NCI-H510A treated with DMSO at 0.1 percent for 48 hours (cell line): ENCODE data around the gene ADAMTS15.

Experiments
- DNase-seq: peaks from one replicate; lab custom pipeline; 2025; lab: John Stamatoyannopoulos, UW

The ADAMTS15 gene, protein sequence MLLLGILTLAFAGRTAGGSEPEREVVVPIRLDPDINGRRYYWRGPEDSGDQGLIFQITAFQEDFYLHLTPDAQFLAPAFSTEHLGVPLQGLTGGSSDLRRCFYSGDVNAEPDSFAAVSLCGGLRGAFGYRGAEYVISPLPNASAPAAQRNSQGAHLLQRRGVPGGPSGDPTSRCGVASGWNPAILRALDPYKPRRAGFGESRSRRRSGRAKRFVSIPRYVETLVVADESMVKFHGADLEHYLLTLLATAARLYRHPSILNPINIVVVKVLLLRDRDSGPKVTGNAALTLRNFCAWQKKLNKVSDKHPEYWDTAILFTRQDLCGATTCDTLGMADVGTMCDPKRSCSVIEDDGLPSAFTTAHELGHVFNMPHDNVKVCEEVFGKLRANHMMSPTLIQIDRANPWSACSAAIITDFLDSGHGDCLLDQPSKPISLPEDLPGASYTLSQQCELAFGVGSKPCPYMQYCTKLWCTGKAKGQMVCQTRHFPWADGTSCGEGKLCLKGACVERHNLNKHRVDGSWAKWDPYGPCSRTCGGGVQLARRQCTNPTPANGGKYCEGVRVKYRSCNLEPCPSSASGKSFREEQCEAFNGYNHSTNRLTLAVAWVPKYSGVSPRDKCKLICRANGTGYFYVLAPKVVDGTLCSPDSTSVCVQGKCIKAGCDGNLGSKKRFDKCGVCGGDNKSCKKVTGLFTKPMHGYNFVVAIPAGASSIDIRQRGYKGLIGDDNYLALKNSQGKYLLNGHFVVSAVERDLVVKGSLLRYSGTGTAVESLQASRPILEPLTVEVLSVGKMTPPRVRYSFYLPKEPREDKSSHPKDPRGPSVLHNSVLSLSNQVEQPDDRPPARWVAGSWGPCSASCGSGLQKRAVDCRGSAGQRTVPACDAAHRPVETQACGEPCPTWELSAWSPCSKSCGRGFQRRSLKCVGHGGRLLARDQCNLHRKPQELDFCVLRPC

DNA sequence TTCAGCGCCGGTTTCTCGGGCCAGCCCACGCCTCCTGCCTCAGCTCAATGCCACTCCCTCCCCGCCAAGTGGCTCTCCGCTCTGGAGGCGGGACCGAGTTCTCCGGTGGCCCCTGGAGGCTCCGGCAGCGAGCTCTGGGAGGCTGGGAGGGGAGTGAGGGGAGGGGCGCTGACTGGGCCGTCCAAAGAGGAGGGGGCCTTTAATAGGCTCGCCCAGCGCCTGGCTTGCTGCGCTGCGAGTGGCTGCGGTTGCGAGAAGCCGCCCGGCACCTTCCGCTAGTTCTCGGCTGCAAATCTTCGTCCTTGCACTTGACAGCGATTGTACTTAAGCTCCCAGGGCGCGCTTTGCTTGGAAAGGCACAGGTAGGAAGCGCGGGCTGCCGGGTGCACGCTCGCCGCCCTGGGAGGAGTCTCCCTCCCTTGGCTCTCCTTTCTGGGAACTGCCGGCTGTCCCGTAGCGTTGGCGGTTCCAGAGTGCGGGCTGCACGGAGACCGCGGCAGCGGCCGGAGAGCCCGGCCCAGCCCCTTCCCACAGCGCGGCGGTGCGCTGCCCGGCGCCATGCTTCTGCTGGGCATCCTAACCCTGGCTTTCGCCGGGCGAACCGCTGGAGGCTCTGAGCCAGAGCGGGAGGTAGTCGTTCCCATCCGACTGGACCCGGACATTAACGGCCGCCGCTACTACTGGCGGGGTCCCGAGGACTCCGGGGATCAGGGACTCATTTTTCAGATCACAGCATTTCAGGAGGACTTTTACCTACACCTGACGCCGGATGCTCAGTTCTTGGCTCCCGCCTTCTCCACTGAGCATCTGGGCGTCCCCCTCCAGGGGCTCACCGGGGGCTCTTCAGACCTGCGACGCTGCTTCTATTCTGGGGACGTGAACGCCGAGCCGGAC lies at the start of gene ADAMTS15:
Gene ADAMTS15, plus strand, starts transcription at position 230 of the 894 bp plus-strand sequence. Its CDS starts 329 bp downstream, at position 559.
- no peak for DNase-seq

DNA sequence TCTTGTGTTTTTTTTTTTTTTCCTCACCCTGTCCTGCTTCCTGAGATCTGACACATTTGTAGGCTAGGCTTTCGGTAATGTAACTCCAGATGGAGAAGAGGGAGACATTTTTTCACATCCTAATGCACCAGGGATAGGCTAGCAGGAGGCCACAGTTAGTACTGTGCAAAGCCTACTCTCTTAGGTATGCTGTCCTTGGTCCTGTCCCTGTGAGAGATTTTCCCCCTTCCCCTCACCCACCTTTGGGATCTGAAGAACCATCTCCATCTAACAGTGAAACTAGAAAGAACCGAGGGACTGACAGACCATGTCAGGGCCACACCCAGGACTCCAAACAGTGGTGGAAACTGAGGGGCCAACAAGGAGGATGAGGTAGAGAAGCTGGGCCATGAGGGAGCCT lies 49.2 kb upstream of the ADAMTS15 start:
- DNase-seq = no peak

- no peak for DNase-seq
Measured at GRCh38 chr11:130400781-130401483, 47.5 kb upstream of the ADAMTS15 start.

- no peak for DNase-seq
Measured at GRCh38 chr11:130402570-130402969, 45.9 kb upstream of the ADAMTS15 start.

DNA sequence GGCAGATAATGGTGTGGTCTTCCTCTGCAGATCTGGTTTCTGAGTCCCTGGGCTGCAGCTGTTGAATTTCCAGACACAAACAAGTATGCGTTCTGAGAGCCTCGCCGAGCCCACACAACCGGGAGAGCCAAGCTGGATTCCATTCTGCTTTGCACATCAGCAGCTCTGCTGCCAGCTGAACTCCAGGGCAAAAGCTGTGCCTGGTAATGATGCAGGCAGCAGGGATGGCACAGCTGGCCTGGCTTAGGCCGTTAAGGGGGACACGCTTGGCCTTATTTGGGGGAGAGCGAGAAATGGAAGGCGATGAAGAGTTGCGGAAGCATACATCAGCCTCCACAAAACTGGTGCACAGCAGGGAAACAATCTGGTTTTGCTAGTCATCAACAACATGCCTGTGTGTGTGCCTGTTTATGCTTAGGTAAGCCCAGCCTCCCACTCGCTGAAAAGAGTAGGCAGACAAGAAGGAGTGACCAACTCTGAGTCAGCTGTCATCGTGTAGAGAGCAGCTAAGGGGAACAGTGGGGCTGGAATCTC lies 45.1 kb upstream of the ADAMTS15 start:
- no peak for DNase-seq

- no peak for DNase-seq
Measured at GRCh38 chr11:130403967-130404366, 44.5 kb upstream of the ADAMTS15 start.

DNA sequence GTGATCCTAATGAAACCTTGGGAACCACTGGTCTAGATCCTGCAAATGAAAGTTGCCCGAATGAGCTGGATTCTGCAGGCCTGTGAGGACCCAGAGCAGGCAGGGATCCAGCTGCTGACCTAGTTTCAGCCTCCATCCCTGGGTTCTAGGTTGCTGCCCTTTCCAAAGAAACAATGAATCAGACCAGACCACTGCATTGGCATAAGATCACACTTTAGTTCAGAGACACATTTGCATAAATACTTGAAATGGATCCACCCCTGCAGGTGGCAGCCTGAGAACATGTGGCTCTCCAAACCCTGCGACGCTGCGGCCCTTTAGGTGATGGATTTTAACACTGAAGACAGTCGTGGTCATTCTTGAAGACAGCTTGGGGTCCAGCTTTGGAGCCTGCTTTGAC lies 43.7 kb upstream of the ADAMTS15 start:
- no peak for DNase-seq

DNA sequence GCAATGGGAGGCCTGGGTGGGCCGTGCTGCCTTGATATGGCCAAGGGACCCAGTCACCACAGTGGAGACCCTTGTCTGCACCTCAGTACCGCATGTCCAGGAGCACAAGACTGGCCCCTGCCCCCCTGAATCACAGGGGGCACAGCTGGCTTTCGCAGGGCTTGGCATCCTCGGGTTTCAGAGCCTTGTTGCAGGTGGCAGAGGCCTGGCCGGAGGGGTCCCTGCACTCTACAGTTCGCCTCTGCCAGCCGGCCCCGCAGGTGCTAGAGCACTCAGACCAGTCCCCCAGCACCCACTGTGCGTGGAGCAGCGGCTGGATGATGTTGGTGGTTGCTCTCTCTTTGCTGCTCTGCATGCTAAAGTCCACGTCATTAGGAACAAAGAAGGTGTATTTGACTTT lies 43.0 kb upstream of the ADAMTS15 start:
- no peak for DNase-seq

DNA sequence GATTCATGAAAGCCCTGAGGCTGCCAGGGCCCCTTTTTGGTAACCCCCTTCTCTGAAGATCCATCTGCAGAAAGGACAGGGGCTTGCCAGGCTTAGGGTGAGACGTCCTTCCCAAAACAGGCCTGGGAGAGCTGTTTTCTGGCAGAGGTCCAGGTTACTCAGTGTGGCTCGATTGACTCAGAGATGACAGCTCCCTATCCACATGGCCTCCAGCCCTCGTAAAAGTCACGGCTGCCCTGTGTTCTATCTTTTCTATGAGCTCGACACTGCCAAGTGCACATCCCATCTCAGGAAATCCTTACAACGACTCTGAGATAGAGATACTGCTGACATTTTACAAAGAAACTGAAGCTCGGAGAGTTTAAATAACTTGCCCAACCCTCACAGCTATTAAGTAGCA lies 40.5 kb upstream of the ADAMTS15 start:
- no peak for DNase-seq

DNA sequence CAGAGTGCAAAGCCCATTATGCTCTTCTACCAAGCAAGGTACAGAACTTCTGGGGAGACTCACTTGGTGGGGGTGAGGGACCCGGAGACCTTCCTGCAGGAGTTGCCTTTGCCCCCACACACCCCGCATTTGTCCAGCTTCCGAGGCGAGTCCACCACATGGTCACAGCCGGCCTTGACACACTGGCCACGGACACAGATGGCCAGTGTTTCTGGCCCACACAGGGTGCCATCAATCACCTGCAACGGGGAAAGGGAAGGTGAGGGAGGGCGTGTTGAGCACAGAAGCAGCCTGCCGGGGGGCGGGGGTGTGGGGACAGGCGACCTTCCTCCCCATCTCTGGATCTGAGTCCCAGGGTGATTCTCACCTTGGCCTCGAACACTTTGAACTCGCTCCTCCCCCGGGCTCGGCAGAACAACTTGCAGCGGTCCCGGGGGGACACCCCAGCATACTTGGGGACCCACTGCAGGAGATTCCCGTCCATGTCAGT lies 40.0 kb upstream of the ADAMTS15 start:
- DNase-seq = no peak

DNA sequence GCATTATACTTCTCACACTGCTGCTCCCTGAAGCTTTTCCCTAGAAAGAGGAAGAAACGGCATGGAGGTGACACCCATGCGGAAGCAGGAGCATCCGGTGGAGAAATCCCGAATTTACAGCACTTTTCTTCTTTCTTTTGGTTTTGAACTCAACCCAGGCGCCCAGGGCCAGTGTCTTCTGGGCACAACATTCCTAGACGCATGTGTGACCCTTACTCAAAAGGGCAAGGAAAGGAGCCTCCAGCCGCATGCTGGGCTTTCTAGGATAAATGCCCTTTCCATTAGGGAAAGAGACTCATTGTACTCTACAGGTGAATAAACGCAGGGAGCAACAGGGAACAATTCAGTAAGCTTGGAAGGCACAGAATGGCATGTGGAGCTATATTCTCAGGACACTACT lies 39.5 kb upstream of the ADAMTS15 start:
- no peak for DNase-seq

DNA sequence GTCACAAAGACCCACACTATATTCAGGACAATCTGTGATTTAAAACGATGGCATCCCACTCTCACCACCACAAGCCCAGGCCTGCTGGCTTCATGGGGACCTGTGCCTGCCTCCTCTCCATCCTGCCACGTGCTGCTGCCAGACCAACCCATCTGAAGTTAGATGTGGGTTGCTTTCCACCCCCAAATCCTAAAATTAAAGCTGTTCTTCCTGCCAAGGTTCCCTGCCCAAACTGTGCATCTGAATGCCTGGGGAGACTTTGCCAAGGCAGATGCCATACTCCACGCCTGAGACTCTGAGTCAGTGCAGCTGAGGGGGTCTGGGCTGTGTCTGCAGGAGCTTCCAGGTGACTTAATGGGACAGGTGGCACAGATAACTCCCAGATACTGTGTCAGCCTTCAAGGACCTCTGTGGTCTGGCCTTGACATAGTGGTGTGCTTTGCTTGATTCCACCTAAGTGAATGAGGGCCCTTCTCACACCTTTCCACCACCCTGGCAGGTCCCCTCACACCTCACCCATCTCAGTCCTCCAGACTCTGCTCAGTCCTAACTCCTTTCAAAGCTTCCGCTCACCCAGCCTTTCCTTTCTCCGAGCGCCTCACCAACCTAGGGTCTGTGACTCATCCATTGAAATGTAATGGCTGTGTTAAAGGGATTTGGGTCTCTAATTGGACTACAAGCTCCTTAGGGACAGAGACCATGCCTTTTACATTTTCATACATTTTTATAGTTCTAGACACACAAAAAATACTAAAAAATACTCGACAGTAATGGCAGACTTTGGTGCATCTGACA lies 38.7 kb upstream of the ADAMTS15 start:
- DNase-seq = no peak

DNA sequence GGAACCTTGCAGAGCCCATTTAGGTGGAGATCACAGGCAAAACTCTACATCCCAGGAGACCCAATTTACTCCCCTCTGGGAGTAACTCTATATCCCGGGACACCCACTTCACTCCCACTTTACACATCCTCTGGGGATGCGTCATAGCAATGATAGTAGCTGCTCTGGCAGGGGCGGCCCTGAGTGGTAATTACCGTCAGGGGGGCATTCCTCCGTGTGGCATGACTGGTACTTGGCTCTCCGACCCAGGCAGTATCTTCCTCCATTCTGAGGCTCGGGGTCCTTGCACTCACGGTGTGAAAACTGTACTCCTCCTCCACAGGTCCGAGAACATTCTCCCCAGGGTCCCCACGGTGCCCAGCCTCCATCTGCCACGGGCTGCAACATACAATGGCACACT lies 37.2 kb upstream of the ADAMTS15 start:
- DNase-seq = no peak

GRCh38 chr11:130413405-130414106 lies 34.9 kb upstream of the ADAMTS15 start:
- no peak for DNase-seq

DNA sequence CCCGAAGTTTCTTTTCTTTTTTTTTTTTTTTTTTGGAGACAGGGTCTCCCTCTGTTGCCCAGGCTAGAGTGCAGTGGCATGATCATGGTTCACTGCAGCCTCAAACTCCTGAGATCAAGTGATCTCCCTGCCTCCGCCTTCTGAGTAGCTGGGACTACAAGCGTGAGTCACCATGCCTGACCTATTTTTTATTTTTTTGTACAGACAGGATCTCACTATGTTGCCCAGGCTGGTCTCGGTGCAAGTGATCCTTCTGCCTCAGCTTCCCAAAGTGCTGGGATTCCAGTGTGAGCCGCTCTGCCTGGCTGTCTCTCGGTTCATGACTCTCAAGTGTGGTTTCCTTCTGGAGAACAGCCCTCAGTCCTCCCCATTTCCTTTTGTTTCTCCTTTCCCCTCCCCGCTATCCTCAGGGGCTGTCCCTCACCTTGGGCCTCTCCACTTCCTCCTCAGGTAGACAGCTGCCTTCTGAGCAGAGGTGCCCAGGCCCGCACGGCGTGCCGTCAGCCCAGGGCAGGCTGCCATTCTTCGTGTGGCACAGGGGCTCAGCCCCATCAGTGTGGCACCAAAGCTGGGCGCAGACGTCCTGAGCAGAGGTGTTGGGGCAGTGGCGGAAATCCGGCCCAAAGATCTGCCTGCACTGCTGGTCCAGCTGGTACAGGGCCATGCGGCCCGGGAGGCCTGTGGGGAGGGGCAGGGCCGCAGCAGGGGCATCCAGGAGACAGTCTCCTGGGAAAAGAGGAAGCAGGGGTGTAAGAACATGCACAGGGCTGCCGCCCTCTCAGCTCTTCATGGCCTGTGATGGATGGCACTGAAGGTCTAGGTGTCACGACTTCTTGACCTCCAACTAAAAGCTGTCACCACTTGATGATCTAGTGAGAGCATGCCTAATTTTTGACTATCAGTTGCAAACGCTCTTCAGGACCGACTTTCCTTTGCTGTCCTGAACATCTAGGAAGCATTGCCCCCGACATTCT lies 34.1 kb upstream of the ADAMTS15 start:
- DNase-seq = no peak

DNA sequence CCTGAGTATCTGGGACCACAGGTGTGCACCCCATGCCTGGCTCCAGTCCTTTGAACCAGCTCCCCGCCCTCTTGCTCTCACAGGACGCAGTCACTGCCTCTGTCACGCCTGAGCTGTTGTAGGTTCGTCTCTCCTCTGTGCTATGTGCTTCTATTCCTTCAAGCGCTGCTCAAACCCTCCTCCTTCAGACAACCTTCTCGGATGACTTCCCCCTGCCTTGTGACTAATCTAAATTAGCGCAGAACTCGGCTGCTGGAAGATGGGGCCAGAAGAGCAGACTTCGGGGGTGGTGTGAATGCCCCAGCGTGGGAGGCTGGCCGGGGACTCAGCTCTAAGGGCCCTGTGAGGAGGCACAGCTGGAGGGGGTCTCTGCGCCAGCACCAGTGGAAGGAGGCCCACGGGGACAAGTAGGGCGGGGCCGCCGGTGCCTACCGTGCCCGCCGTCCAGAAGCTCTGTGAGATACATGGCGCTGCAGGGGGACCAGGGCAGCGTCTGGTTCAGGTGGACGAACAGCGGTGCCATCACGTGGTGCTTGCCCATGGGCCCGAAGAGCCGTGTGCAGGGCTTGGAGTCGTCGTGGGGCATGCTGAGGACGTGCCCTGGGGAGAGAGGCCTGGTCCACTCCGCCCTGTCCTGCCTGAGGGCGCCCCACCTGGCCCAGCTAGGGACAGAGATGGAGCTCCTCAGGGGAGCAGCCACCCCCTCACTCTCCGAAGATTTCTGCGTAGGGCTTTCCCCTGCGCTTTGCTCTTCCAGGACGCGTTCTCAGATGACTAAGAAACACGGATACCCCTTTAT lies 32.5 kb upstream of the ADAMTS15 start:
- DNase-seq = no peak

DNA sequence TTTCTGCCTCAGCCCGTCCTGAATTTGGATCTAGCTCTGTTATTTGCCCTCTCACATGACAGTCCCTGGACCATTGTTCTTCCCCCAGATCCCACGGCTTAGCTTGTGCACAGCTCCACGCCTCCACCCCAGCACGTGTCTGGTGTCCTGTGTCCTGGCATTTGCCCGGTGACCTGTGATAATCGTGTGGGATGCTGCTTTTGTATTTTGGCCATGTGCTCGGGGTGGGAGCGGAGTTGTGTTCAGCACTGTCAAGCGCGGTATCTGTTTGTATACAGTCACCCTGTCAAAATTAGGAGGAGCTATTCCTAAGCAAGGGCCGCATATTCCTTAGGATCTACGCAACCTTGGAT lies 31.9 kb upstream of the ADAMTS15 start:
- DNase-seq = no peak
